Measurements from ENCODE around the gene XKRX. TPM values are rescaled to one million over a fixed set of nuclear protein-coding genes. Genes with fewer than 3 reads are reported as not detected.
A peak's percentile ranks its signal among the peaks of the same experiment; 100 is the strongest.

Gene XKRX
- 8.4 TPM for total RNA-seq
- long read RNA-seq, partial matches to known transcripts = 0 of 2 reads
- long read RNA-seq, other reads (novel, unspliced or antisense) = 1 of 2 reads

DNA sequence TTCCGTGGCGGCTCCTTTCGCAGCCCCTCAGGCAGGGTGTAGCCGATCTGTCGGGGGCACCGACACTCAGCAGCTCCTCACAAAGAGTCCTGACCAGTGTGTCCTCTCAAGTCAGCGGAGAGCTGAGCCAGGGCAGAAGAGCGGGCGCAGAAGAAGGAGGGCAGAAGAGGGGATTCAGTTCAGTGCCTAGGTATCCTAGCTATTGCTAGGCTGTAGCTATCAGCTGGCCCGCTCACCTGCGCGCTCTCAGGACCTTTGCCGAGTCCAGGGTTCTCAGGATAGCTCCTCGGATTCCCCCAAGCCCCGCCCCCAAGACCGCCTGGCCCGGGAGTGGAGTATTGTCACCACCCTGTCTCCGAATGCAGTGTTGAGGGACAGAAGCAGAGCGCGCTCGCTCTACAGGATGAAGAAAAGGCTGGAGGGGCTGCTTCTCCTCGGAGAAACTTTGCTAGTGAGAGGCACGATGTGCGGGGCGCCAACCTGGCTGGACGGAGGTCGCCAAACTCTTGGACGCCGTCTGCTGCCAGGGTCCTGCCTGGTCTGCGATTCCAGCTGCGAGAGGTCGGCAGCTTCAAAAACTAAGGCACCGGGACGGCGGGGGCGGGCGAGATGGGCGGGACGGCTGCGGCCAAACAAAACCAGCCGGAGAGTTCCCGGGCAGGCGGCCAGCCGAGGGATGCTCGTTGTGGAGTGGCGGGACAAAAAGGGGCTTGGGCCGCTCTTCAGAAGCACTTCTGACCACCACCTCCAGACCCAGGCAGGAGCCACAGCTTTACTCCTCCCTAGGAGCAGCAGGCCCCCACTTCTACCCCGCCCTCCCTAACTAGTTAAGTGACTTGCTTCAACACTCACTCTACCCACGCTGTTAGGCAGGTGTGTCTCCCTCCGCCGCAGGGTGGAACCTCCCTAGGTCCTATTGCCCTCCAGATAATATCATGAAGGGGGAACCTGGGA is at the start of gene XKRX:
TSS of gene XKRX (minus strand) at position 258 of the 954 bp plus-strand sequence. CDS start 613 bp downstream, outside the sequence.
- intact Hi-C loops (cut with DNase I) = no loop called here
- H3K27ac ChIP-seq = no peak within 1 kb of the TSS
- DNase-seq = peak; percentile 86
- no peaks in the 10 kb centered on the region for H3K4me1 ChIP-seq
- H3K27me3 ChIP-seq = no peaks in the 10 kb centered on the region
- TF ChIP-seq CTCF (IDR thresholded peaks at IDR 0.05) = no peak
- H3K4me3 ChIP-seq = peak within 1 kb of the TSS; percentile 47
- H3K36me3 ChIP-seq = no peaks in the 10 kb centered on the region
- H3K9me3 ChIP-seq = no peaks in the 10 kb centered on the region
- peak; percentile 88 for ATAC-seq

- Histone ChIP-seq H3K27me3 (no peaks in the 10 kb centered on the region), H3K4me3 (no peak overlapping the region), H3K9me3 (no peaks in the 10 kb centered on the region), H3K36me3 (no peaks in the 10 kb centered on the region), H3K4me1 (no peaks in the 10 kb centered on the region), H3K27ac (no peak overlapping the region)
- intact Hi-C loops (cut with DNase I) = no loop called here
- TF ChIP-seq CTCF (IDR thresholded peaks at IDR 0.05) = no peak
- ATAC-seq (no peak), DNase-seq (no peak)
Measured at GRCh38 chrX:100976211-100976610, 47.5 kb upstream of the XKRX start.

DNA sequence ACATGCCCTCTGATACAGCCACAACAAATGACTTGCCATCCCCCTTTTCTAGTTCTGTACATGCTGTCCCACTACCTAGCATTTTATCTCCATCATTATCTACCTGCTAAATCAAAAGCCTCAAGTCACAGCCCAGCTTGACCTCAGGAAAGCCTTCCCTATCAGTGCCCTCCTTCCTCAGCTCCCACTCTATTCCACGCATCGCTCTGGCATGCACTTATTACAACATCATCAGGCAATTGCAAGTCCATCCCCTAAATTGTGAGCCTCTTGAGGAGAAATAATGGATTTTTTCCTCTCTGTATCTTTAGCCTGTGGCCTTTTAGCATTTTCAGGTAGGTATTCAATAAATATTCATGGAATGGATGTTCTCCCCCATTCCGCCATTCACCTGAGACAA is 46.5 kb upstream of the XKRX start:
- H3K9me3 ChIP-seq = no peaks in the 10 kb centered on the region
- no peak overlapping the region for H3K27ac ChIP-seq
- no peak overlapping the region for H3K4me3 ChIP-seq
- no peaks in the 10 kb centered on the region for H3K36me3 ChIP-seq
- no peak for TF ChIP-seq CTCF (IDR thresholded peaks at IDR 0.05)
- ATAC-seq (no peak), DNase-seq (no peak)
- no peaks in the 10 kb centered on the region for H3K4me1 ChIP-seq
- intact Hi-C loops (cut with DNase I) = no loop called here
- no peaks in the 10 kb centered on the region for H3K27me3 ChIP-seq

DNA sequence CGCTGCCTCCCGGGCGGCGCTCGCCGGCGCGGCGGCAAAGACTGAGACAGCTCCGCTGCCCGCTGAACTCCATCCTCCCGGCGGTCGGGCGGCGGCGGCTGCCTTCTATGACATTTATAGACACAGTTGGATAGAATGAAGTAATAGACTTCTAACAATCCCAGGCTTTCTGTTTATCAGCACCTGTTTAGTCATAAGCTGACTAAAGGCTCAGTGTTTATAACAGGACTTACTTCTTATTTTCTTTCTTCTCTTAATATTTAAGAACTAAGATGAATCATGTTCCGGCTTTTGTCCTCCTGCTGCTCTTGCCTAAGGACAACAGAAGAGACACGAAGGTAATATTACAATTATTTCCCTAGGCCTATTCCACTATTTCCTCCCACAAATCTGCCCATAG is 44.7 kb upstream of the XKRX start:
- intact Hi-C loops (cut with DNase I) = no loop called here
- no peaks in the 10 kb centered on the region for H3K4me1 ChIP-seq

DNA sequence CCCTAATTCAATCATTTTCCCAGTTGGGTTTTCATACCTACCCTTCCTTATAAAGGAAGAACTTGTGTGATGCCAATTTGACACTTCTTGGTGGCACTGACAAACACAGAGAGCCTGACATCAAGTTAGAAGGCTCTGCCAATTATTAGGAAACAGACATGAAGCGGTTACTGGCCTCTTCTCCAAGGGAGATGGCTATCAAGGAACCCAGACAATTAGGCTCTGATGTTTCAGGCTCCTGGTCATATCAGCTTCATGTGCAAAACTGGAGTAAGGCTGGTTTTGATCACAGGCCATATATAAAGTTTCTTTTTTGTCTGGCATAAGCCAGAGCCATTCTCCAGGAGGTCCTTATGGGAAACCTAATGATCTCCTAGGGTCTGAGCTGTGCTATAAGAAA is 41.2 kb upstream of the XKRX start:
- ATAC-seq = no peak
- Histone ChIP-seq H3K27ac (no peak overlapping the region), H3K9me3 (no peaks in the 10 kb centered on the region), H3K27me3 (no peaks in the 10 kb centered on the region), H3K4me3 (no peak overlapping the region), H3K4me1 (no peaks in the 10 kb centered on the region), H3K36me3 (no peaks in the 10 kb centered on the region)
- DNase-seq = no peak
- no peak for TF ChIP-seq CTCF (IDR thresholded peaks at IDR 0.05)
- intact Hi-C loops (cut with DNase I) = no loop called here

More for the DNA sequence above, 44.7 kb upstream of the XKRX start:
- Histone ChIP-seq H3K9me3 (no peaks in the 10 kb centered on the region), H3K27ac (no peak overlapping the region), H3K27me3 (no peaks in the 10 kb centered on the region), H3K36me3 (no peaks in the 10 kb centered on the region), H3K4me3 (no peak overlapping the region)
- DNase-seq (no peak), ATAC-seq (no peak)
- no peak for TF ChIP-seq CTCF (IDR thresholded peaks at IDR 0.05)

All from upper lobe of right lung (tissue), 1 donor.